Retina (tissue), 1 donor: ENCODE results near the gene RBMX.

Experiments used
- DNase-seq: peaks from one replicate; pipeline ENCODE4 v3.0.0-alpha.2; 2016

Gene RBMX

GRCh38 chrX:136829413-136829812 lies 51.1 kb downstream of the RBMX start:
- DNase-seq = no peak

- no peak for DNase-seq
Observed at GRCh38 chrX:136828830-136829229, 51.7 kb downstream of the RBMX start.

GRCh38 chrX:136827026-136827425 lies 53.5 kb downstream of the RBMX start:
- no peak for DNase-seq

GRCh38 chrX:136825771-136826170 lies 54.8 kb downstream of the RBMX start:
- DNase-seq = no peak
